T47D (cell line): ENCODE measurements around the gene BRD8.
A peak's percentile ranks its signal among the peaks of the same experiment; 100 is the strongest.
"Not testable (repeated sequence)": the region's sequence is repeated elsewhere in the genome, so short reads cannot be mapped to it uniquely, and the experiment has no call there.

Experiments used
- DNase-seq, 2 experiments: peaks; one replicate each; pipeline versions ENCODE4 v3.0.0 to v3.0.0-alpha.2; 2011 to 2012; ENCODE audit warnings: low read depth in 1 of 2, low spot score in 1 of 2
- JUND ChIP-seq: IDR thresholded peaks from 2 replicates; pipeline ENCODE4 v1.6.1; 2012; ENCODE audit warnings: low read depth
- in situ Hi-C: cut with HindIII; loops from 2 replicates; pipeline ENCODE4 v1.10.0; 2016; ENCODE audit warnings: low sequenced_read_pairs, low pct_unique_long_range_greater_than_20kb

The BRD8 gene

DNA sequence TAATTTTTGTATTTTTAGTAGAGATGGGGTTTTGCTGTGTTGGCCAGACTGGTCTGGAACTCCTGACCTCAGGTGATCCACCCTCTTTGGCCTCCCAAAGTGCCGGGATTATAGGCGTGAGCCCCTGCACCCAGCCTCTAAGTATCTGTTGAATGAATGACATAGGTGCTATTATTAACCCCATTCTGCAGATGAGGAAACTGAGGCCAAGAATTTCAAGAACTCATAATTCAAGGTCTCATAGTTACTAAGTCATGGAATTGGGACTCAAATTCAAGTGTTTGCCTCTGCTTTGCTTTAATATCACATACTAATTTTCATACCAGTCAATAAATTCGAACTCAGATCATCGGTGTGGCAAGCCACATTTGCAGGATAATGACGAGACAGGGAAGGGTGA lies 2.4 kb upstream of the BRD8 start:
- in situ Hi-C loops, result no loop called here
- DNase-seq, result no peak
- no peak for TF ChIP-seq JUND

GRCh38 chr5:138180183-138180782 lies 1.9 kb upstream of the BRD8 start:
- TF ChIP-seq JUND, result no peak
- DNase-seq, result peak; percentile 26 to 88
- in situ Hi-C loops, result no loop called here

DNA sequence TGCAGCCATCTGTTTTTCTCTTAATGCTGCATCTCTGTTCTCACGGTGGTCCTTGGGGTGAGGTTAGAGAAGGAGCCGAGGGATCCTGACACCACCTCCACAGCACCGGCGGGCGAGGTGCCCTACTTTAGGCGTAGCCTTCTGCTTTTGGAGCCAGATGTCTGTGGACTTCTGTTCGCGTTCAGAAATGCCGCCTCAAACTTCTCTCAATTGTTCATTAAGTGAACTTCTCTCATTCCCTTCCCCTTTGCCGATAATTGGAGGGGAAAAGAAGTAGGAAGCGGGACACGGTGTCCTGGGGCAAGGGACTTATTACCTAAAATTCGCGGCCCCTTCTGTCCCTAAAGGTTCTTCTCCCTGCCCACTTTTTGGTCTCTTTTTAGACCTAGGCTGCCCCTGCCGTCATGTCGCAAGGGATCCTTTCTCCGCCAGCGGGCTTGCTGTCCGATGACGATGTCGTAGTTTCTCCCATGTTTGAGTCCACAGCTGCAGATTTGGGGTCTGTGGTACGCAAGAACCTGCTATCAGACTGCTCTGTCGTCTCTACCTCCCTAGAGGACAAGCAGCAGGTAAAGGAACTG lies 937 bp upstream of the BRD8 start:
- in situ Hi-C loops, result no loop called here
- DNase-seq, result no peak
- no peak for TF ChIP-seq JUND

GRCh38 chr5:138177941-138178515 lies 402 bp downstream of the BRD8 start:
- DNase-seq, result peak; percentile 21 to 52
- TF ChIP-seq JUND, result no peak
- in situ Hi-C loops, result no loop called here

DNA sequence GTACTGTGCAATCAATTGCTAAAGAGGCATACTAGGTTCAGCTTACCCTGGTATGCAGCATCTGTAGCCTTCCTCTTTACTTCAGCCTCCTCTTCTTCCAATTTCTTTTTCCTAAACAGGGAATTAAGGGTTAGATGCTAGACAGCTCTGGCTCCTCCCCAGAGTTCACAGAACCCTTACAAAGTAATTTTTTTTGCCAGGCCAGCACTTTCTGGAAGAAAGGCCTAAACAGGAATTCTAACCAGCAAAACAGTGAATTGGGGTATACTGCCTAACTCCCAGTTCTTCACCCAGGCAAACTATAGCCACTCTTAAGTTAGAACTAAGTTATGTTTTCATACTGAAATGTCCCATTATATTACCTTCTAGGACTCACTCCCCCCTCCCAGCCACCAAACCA lies 8.1 kb downstream of the BRD8 start:
- in situ Hi-C loops, result no loop called here
- no peak for DNase-seq
- TF ChIP-seq JUND, result no peak

DNA sequence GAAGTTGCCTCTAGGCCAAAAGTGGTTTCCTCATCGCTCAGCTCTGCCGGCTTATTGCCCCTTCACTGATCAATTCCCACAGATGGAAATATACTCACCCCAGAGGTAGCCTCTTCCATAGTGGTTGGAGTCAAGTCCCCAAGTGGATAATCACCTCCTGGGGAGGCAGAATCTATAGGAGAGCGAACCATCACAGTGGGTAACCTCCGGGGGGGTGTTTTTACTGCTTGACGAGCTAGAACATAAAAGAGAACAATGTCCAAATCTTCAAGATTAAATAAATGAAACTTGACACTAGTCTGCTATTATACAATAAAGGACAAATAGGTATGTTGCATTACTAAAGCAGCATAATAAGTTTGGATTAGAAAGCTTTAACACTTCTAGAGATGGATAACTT lies 9.3 kb downstream of the BRD8 start:
- no peak for DNase-seq
- in situ Hi-C loops, result no loop called here
- TF ChIP-seq JUND, result no peak

DNA sequence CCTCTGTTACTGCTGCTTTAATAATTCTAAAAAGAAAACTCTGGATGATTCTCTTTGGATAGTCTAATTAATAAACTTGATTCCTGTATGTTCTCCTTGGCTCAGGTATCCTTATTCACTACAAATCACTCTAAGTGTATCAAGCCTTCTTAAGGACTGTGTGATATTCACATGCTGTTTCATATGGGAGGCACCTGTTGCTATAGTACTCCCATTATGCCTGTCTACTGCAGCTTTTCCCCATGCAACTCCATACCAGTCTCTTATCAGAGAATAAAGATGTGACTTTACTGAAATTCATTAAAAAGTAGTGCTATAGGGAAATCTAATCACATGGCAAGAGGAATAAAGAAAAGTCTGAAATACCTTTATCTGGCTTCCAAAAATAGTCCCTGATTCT lies 14.7 kb downstream of the BRD8 start:
- in situ Hi-C loops, result no loop called here
- no peak for TF ChIP-seq JUND
- DNase-seq, result no peak

- in situ Hi-C loops, result no loop called here
- no peak for TF ChIP-seq JUND
- DNase-seq, result no peak
These were observed 17.7 kb downstream of the BRD8 start for GRCh38 chr5:138160706-138161105.

GRCh38 chr5:138159666-138160065 lies 18.8 kb downstream of the BRD8 start:
- DNase-seq, result no peak
- in situ Hi-C loops, result no loop called here
- TF ChIP-seq JUND, result no peak

DNA sequence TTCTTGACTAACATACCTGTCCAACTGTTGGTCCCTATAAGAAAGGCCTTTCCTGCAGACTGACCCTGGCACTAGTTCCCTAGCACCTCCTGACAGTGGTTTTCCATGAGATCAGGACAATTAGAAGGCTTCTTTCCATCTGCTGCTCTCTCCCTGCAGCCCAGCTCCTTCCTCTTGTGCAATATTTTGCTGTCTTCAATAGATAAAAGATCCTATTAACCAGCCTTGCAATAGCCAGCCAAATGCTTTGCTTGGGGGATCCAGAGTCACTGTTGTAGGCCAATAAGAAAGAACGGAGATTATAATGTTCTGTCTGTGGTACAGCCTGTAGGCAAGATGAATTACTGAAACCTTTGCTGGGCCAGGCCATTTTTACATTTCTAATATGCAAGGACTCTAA lies 20.8 kb downstream of the BRD8 start:
- in situ Hi-C loops, result no loop called here
- no peak for TF ChIP-seq JUND
- DNase-seq, result no peak

- DNase-seq, in situ Hi-C loops: not testable (repeated sequence)
These were observed 22.5 kb downstream of the BRD8 start for GRCh38 chr5:138155977-138156376.

GRCh38 chr5:138149530-138149929 lies 28.9 kb downstream of the BRD8 start:
- DNase-seq, result no peak
- in situ Hi-C loops, result no loop called here
- no peak for TF ChIP-seq JUND

DNA sequence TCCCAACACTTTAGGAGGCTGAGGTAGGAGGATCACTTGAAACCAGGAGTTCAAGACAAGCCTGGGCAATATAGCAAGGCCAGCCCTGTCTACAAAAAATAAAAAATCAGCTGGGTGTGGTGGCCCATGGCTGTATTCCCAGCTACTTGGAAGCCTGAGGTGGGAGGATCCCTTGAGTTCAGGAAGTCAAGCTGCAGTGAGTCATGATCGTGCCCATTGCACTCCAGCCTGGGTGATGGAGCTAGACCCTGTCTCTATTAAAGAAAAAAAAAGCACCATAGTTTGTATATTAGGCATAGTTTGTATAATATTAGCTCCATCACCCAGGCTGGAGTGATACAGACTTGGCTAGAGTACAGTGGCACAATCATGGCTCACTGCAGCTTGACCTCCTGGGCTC lies 29.6 kb downstream of the BRD8 start:
- TF ChIP-seq JUND, result no peak
- in situ Hi-C loops, result no loop called here
- DNase-seq, result no peak

- in situ Hi-C loops, DNase-seq: not testable (repeated sequence)
These were observed 34.9 kb downstream of the BRD8 start for GRCh38 chr5:138143578-138143977.
